HG03354 (cell line): ENCODE data around the gene OOSP2.
"Not testable (repeated sequence)": the region's sequence is repeated elsewhere in the genome, so short reads cannot be mapped to it uniquely, and the experiment has no call there.

Source experiments
- ATAC-seq: cut with Tn5 transposase; IDR thresholded peaks from one replicate; pipeline ENCODE4 v1.9.1; 2021; ENCODE audit warnings: mild to moderate bottlenecking; ENCODE audit not compliant: unreplicated experiment, poor library complexity, severe bottlenecking

OOSP2 gene

GRCh38 chr11:60040109-60040508 is at the start of gene OOSP2:
OOSP2 (plus strand) TSS chr11:60040409; CDS start chr11:60040460, 51 bp downstream.
- no peak for ATAC-seq

GRCh38 chr11:59990421-59990820 is 49.8 kb upstream of the OOSP2 start:
- no peak for ATAC-seq

- ATAC-seq: no peak
Observed at GRCh38 chr11:59992425-59992824, 47.8 kb upstream of the OOSP2 start.

- no peak for ATAC-seq
Observed at GRCh38 chr11:59997800-59998199, 42.4 kb upstream of the OOSP2 start.

GRCh38 chr11:59999691-60000090 is 40.5 kb upstream of the OOSP2 start:
- ATAC-seq: no peak

- no peak for ATAC-seq
Observed at GRCh38 chr11:60003729-60004128, 36.5 kb upstream of the OOSP2 start.

GRCh38 chr11:60005360-60005759 is 34.8 kb upstream of the OOSP2 start:
- ATAC-seq: no peak

GRCh38 chr11:60016881-60017280 is 23.3 kb upstream of the OOSP2 start, which contains the start of gene OOSP4B:
OOSP4B (plus strand) TSS chr11:60017181.
- ATAC-seq: no peak

GRCh38 chr11:60018058-60018457 is 22.2 kb upstream of the OOSP2 start:
- no peak for ATAC-seq

GRCh38 chr11:60020376-60020775 is 19.8 kb upstream of the OOSP2 start:
- ATAC-seq: not testable (repeated sequence)

- no peak for ATAC-seq
Observed at GRCh38 chr11:60029015-60029632, 11.1 kb upstream of the OOSP2 start.

- ATAC-seq: not testable (repeated sequence)
Observed at GRCh38 chr11:60050422-60050821, 10.2 kb downstream of the OOSP2 start.

GRCh38 chr11:60050839-60051238 is 10.6 kb downstream of the OOSP2 start:
- ATAC-seq: not testable (repeated sequence)

- ATAC-seq: no peak
Observed at GRCh38 chr11:60056349-60056969, 16.2 kb downstream of the OOSP2 start, which contains the start of gene MS4A3. MS4A3 (plus strand) TSS chr11:60056665; CDS start chr11:60061161, 4,496 bp downstream.

- ATAC-seq: no peak
Observed at GRCh38 chr11:60059052-60059451, 18.8 kb downstream of the OOSP2 start.

GRCh38 chr11:60059521-60060240 is 19.5 kb downstream of the OOSP2 start:
- ATAC-seq: no peak

GRCh38 chr11:60064111-60064510 is 23.9 kb downstream of the OOSP2 start:
- no peak for ATAC-seq

GRCh38 chr11:60065801-60066200 is 25.6 kb downstream of the OOSP2 start:
- ATAC-seq: no peak

GRCh38 chr11:60069450-60069849 is 29.2 kb downstream of the OOSP2 start:
- ATAC-seq: no peak

- ATAC-seq: not testable (repeated sequence)
Observed at GRCh38 chr11:60071644-60072043, 31.4 kb downstream of the OOSP2 start.
